GM12891 (cell line): ENCODE measurements around the gene ZNF827.

Experiments used
- PAX5 ChIP-seq: IDR thresholded peaks from 2 replicates; pipeline ENCODE4 v1.6.1; 2011; ENCODE audit warnings: low read length, moderate library complexity, mild to moderate bottlenecking; ENCODE audit not compliant: insufficient read depth, severe bottlenecking
- POLR2A ChIP-seq: IDR thresholded peaks from 2 replicates; pipeline ENCODE4 v1.6.1; 2011; ENCODE audit warnings: low read depth, low read length, control low read depth
- POLR2AphosphoS5 ChIP-seq: IDR thresholded peaks from 2 replicates; pipeline ENCODE4 v1.6.1; 2011; ENCODE audit warnings: low read depth, low read length, control low read depth
- POU2F2 ChIP-seq: IDR thresholded peaks from 2 replicates; pipeline ENCODE4 v1.6.1; 2011; ENCODE audit warnings: low read depth, mild to moderate bottlenecking, control low read depth, low read length, moderate library complexity
- SPI1 ChIP-seq: IDR thresholded peaks from 2 replicates; pipeline ENCODE4 v1.6.1; 2011; ENCODE audit warnings: low read depth, low read length, control low read depth
- TAF1 ChIP-seq: IDR thresholded peaks from 2 replicates; pipeline ENCODE4 v1.6.1; 2011; ENCODE audit warnings: low read depth, low read length, control low read depth

GRCh38 chr4:145847764-145848163 is 90.9 kb downstream of the ZNF827 start:
- TF ChIP-seq POLR2AphosphoS5 (no peak), POLR2A (no peak), TAF1 (no peak), SPI1 (no peak), POU2F2 (no peak), PAX5 (no peak)
